H9 (cell line): ENCODE measurements around the gene SRSF12. TPM values are rescaled to one million over a fixed set of nuclear protein-coding genes. Genes with fewer than 3 reads are reported as not detected.

ENCODE experiments used
- DNase-seq: peaks from one replicate; pipeline ENCODE4 v3.0.0-alpha.2; 2017
- H2AFZ ChIP-seq: one replicate; pipeline ENCODE4 v1.6.1; 2013; ENCODE audit warnings: mild to moderate bottlenecking, low read length, control low read depth, moderate library complexity
- H2AK5ac ChIP-seq: 2 replicates; pipeline ENCODE4 v1.6.1; 2013; ENCODE audit warnings: low read length, control low read depth, mixed read lengths; ENCODE audit not compliant: insufficient read length
- H2BK120ac ChIP-seq: one replicate; pipeline ENCODE4 v1.6.1; 2013; ENCODE audit warnings: low read depth, mild to moderate bottlenecking, low read length, control low read depth, inconsistent platforms; ENCODE audit not compliant: poor library complexity, severe bottlenecking
- H2BK12ac ChIP-seq: 2 replicates; pipeline ENCODE4 v1.6.1; 2013; ENCODE audit warnings: low read length, control low read depth, mixed read lengths, low read depth; ENCODE audit not compliant: insufficient read length
- H2BK15ac ChIP-seq: 2 replicates; pipeline ENCODE4 v1.6.1; 2013; ENCODE audit warnings: low read depth, low read length, control low read depth
- H2BK20ac ChIP-seq: one replicate; pipeline ENCODE4 v1.6.1; 2013; ENCODE audit warnings: low read depth, mild to moderate bottlenecking, low read length, control low read depth, inconsistent platforms; ENCODE audit not compliant: poor library complexity, severe bottlenecking
- H2BK5ac ChIP-seq: 2 replicates; pipeline ENCODE4 v1.6.1; 2013; ENCODE audit warnings: low read length, control low read depth, mixed read lengths; ENCODE audit not compliant: insufficient read length
- H3K14ac ChIP-seq: 2 replicates; pipeline ENCODE4 v1.6.1; 2013; ENCODE audit warnings: low read length, control low read depth; ENCODE audit not compliant: insufficient read depth
- H3K18ac ChIP-seq: 2 replicates; pipeline ENCODE4 v1.6.1; 2013; ENCODE audit warnings: low read depth, mild to moderate bottlenecking, mixed read lengths, low read length, control low read depth; ENCODE audit not compliant: insufficient read length
- H3K23ac ChIP-seq: 2 replicates; pipeline ENCODE4 v1.6.1; 2013; ENCODE audit warnings: low read length, control low read depth, mixed read lengths, low read depth; ENCODE audit not compliant: insufficient read length
- H3K23me2 ChIP-seq: 2 replicates; pipeline ENCODE4 v1.6.1; 2013; ENCODE audit warnings: low read depth, mild to moderate bottlenecking, mixed read lengths, low read length, control low read depth; ENCODE audit not compliant: insufficient read length, poor library complexity, severe bottlenecking
- H3K27ac ChIP-seq: 2 replicates; pipeline ENCODE4 v1.5.1; 2013; ENCODE audit warnings: low read length, control low read depth, mixed read lengths, low read depth; ENCODE audit not compliant: insufficient read length
- H3K27me3 ChIP-seq: 2 replicates; pipeline ENCODE4 v1.6.1; 2013; ENCODE audit warnings: low read length, control low read depth, inconsistent platforms; ENCODE audit not compliant: insufficient read depth
- H3K4ac ChIP-seq: 2 replicates; pipeline ENCODE4 v1.6.1; 2013; ENCODE audit warnings: low read depth, mild to moderate bottlenecking, control low read depth, inconsistent platforms, low read length, moderate library complexity
- H3K4me1 ChIP-seq: 2 replicates; pipeline ENCODE4 v1.6.1; 2013; ENCODE audit warnings: low read length, control low read depth, inconsistent platforms; ENCODE audit not compliant: insufficient read depth
- H3K4me2 ChIP-seq: 2 replicates; pipeline ENCODE4 v1.6.1; 2013; ENCODE audit warnings: low read length, control low read depth, mixed read lengths; ENCODE audit not compliant: insufficient read length, insufficient read depth
- H3K56ac ChIP-seq: 2 replicates; pipeline ENCODE4 v1.6.1; 2013; ENCODE audit warnings: low read depth, mild to moderate bottlenecking, mixed read lengths, low read length, control low read depth; ENCODE audit not compliant: insufficient read length
- H3K79me1 ChIP-seq: 2 replicates; pipeline ENCODE4 v1.6.1; 2013; ENCODE audit warnings: low read depth, mild to moderate bottlenecking, moderate library complexity, low read length, control low read depth, inconsistent platforms; ENCODE audit not compliant: insufficient read depth, poor library complexity, severe bottlenecking
- H3K79me2 ChIP-seq: 2 replicates; pipeline ENCODE4 v1.6.1; 2013; ENCODE audit warnings: low read length, control low read depth, inconsistent platforms; ENCODE audit not compliant: insufficient read depth
- H3K9ac ChIP-seq: 2 replicates; pipeline ENCODE4 v1.6.1; 2013; ENCODE audit warnings: low read length, control low read depth, mixed read lengths; ENCODE audit not compliant: insufficient read length; ENCODE audit errors: extremely low read depth
- H3K9me3 ChIP-seq: one replicate; pipeline ENCODE4 v1.6.1; 2013; ENCODE audit warnings: low read depth, low read length, inconsistent platforms; ENCODE audit not compliant: control insufficient read depth
- H3T11ph ChIP-seq: one replicate; pipeline ENCODE4 v1.6.1; 2013; ENCODE audit warnings: mild to moderate bottlenecking, low read length, control low read depth, inconsistent platforms
- H4K20me1 ChIP-seq: one replicate; pipeline ENCODE4 v1.6.1; 2013; ENCODE audit not compliant: control insufficient read depth, insufficient read length, insufficient read depth
- H4K5ac ChIP-seq: 2 replicates; pipeline ENCODE4 v1.6.1; 2013; ENCODE audit warnings: low read depth, mild to moderate bottlenecking, mixed read lengths, low read length, control low read depth; ENCODE audit not compliant: insufficient read length
- H4K8ac ChIP-seq: replicated peaks from 2 replicates; pipeline ENCODE4 v1.6.1; 2013; ENCODE audit warnings: low read length, control low read depth, mixed read lengths, low read depth; ENCODE audit not compliant: insufficient read length
- H4K91ac ChIP-seq: 2 replicates; pipeline ENCODE4 v1.6.1; 2013; ENCODE audit warnings: low read depth, mild to moderate bottlenecking, moderate library complexity, mixed read lengths, low read length, control low read depth; ENCODE audit not compliant: insufficient read length
- H3K27ac Mint-ChIP-seq, 3 experiments: 2 replicates in 2 of 3; 3 replicates in 1 of 3; pipeline ENCODE4 v1.8.0; 2020 to 2021; ENCODE audit warnings: mixed read lengths in 3 of 3, mild to moderate bottlenecking in 1 of 3, moderate library complexity in 1 of 3
- H3K27me3 Mint-ChIP-seq: 2 replicates; pipeline ENCODE4 v1.8.0; 2021; ENCODE audit warnings: low read depth, mild to moderate bottlenecking, moderate library complexity, mixed read lengths
- H3K36me3 Mint-ChIP-seq, 3 experiments: 2 replicates in 2 of 3; 3 replicates in 1 of 3; pipeline ENCODE4 v1.8.0; 2020 to 2021; ENCODE audit warnings: low read depth in 3 of 3, mixed read lengths in 3 of 3; ENCODE audit not compliant: insufficient read depth in 1 of 3
- H3K4me1 Mint-ChIP-seq, 2 experiments: 2 replicates each; pipeline ENCODE4 v1.8.0; 2020; ENCODE audit warnings: mixed read lengths in 2 of 2
- H3K4me3 Mint-ChIP-seq, 2 experiments: 2 replicates in 1 of 2; 3 replicates in 1 of 2; pipeline ENCODE4 v1.8.0; 2020 to 2021; ENCODE audit warnings: mild to moderate bottlenecking in 2 of 2, mixed read lengths in 2 of 2, moderate library complexity in 1 of 2
- H3K9me3 Mint-ChIP-seq, 2 experiments: 2 replicates in 1 of 2; 3 replicates in 1 of 2; pipeline ENCODE4 v1.8.0; 2020; ENCODE audit warnings: mild to moderate bottlenecking in 2 of 2, mixed read lengths in 2 of 2, moderate library complexity in 1 of 2
- WGBS: extraction: QIAGEN DNeasy Blood & Tissue Kit; methylation state at CpG from one replicate; pipeline ENCODE4 v1.1.7; 2013; ENCODE audit warnings: missing lambda C conversion rate, low lambda C conversion rate, mixed read lengths; ENCODE audit not compliant: insufficient read length; ENCODE audit errors: extremely low coverage; 5-methylcytosine and 5-hydroxymethylcytosine counted together
- total RNA-seq: library from RNA; stranded (reverse); gene quantifications from 2 replicates; pipeline ENCODE4 v1.2.1, GENCODE V29; 2021
- TF ChIP-seq, protein P1 (sequence below): fragments of 200-600 bp; sonication (generic); conservative IDR thresholded peaks from 3 replicates; pipeline ENCODE4 v1.8.0; 2021; ENCODE audit warnings: antibody characterized with exemption, mild to moderate bottlenecking

SRSF12 gene
- total RNA-seq, 1 experiment from 2014 or later: 7.6 TPM

DNA sequence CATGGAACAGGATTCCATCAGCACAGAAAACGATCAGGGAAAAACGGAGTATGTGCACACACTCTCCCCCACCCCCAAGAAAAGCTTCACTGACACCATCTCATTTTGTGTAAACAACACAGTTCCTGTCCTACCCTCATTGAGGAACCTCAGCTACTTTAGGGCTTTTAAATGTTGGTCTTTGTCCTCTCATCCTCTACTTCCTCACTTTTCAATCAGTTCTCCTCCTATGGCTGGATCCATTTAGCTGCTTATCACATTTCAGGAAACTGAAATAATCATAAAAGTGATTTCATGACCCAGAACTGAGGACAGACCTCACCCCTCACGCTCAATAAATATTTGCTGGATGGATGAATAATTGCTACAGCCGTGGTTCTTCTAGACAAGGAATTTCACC lies 70.4 kb downstream of the SRSF12 start:
- Histone ChIP-seq H2AFZ (no peak overlapping the region), H3K27me3 (peaks cover 20% of the 10 kb centered on the region), H3K4ac (no peak overlapping the region), H2BK12ac (no peak overlapping the region), H3K23ac (no peak overlapping the region), H3K9ac (no peak overlapping the region), H2BK5ac (no peak overlapping the region), H3K56ac (no peak overlapping the region), H3K4me2 (no peak overlapping the region), H4K5ac (no peak overlapping the region), H4K8ac (no peak overlapping the region), H3K9me3 (no peaks in the 10 kb centered on the region), H3T11ph (no peak overlapping the region), H3K79me1 (no peaks in the 10 kb centered on the region), H3K27ac (no peak overlapping the region), H2BK15ac (no peak overlapping the region), H2AK5ac (no peak overlapping the region), H3K79me2 (no peaks in the 10 kb centered on the region), H3K18ac (no peak overlapping the region), H3K23me2 (no peaks in the 10 kb centered on the region), H2BK120ac (no peak overlapping the region), H4K91ac (no peak overlapping the region), H3K4me1 (peaks cover 8% of the 10 kb centered on the region; the same call in 1 of the 2 replicates), H3K14ac (no peak overlapping the region), H4K20me1 (no peaks in the 10 kb centered on the region), H2BK20ac (no peak overlapping the region)
- Mint-ChIP-seq H3K27me3 (peaks cover 48% of the 10 kb centered on the region), H3K36me3 (no peaks in the 10 kb centered on the region), H3K4me1 (peaks cover 10 to 22% of the 10 kb centered on the region in 2 experiments), H3K9me3 (no peaks in the 10 kb centered on the region), H3K27ac (no peak overlapping the region), H3K4me3 (no peak overlapping the region)
- TF ChIP-seq, protein P1, sequence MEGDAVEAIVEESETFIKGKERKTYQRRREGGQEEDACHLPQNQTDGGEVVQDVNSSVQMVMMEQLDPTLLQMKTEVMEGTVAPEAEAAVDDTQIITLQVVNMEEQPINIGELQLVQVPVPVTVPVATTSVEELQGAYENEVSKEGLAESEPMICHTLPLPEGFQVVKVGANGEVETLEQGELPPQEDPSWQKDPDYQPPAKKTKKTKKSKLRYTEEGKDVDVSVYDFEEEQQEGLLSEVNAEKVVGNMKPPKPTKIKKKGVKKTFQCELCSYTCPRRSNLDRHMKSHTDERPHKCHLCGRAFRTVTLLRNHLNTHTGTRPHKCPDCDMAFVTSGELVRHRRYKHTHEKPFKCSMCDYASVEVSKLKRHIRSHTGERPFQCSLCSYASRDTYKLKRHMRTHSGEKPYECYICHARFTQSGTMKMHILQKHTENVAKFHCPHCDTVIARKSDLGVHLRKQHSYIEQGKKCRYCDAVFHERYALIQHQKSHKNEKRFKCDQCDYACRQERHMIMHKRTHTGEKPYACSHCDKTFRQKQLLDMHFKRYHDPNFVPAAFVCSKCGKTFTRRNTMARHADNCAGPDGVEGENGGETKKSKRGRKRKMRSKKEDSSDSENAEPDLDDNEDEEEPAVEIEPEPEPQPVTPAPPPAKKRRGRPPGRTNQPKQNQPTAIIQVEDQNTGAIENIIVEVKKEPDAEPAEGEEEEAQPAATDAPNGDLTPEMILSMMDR: no peak
- WGBS: no CpG with 5 or more reads among the region's 4 CpGs
- no peak for DNase-seq

Other genes with a start within 250 kb of the SRSF12 start
- gene RNGTT, start 154.5 kb downstream of the SRSF12 start, total RNA-seq: 20.5 and 20.8 TPM in 2 replicates
- gene PNRC1, start 37.3 kb downstream of the SRSF12 start, total RNA-seq: 56.7 and 57.4 TPM in 2 replicates
- gene PM20D2, start 28.0 kb upstream of the SRSF12 start, total RNA-seq: 8.3 and 8.4 TPM in 2 replicates
- 0.26 and 0.33 TPM in 2 replicates for gene GABRR1, start 99.3 kb upstream of the SRSF12 start, total RNA-seq
- not detected in 2 replicates for gene GABRR2, start 197.2 kb upstream of the SRSF12 start, total RNA-seq
- 13.1 and 13.2 TPM in 2 replicates for gene UBE2J1, start 234.7 kb upstream of the SRSF12 start, total RNA-seq